Ishikawa (cell line): ENCODE results near the gene NEURL4.

Source experiments
- CEBPB ChIP-seq: IDR thresholded peaks from 2 replicates; pipeline ENCODE4 v1.6.1; 2012
- CREB1 ChIP-seq: IDR thresholded peaks from 2 replicates; pipeline ENCODE4 v1.6.1; 2012; ENCODE audit warnings: low read depth
- EGR1 ChIP-seq: IDR thresholded peaks from 2 replicates; pipeline ENCODE4 v1.6.1; 2012
- EP300 ChIP-seq: IDR thresholded peaks from 2 replicates; pipeline ENCODE4 v1.6.1; 2012; ENCODE audit warnings: borderline replicate concordance
- FOXM1 ChIP-seq: IDR thresholded peaks from 2 replicates; pipeline ENCODE4 v1.6.1; 2012; ENCODE audit warnings: low read depth, borderline replicate concordance
- MAX ChIP-seq: IDR thresholded peaks from 2 replicates; pipeline ENCODE4 v1.6.1; 2012
- NFIC ChIP-seq: IDR thresholded peaks from 2 replicates; pipeline ENCODE4 v1.6.1; 2012
- RAD21 ChIP-seq: IDR thresholded peaks from 2 replicates; pipeline ENCODE4 v1.6.1; 2012; ENCODE audit warnings: low read depth
- REST ChIP-seq: IDR thresholded peaks from 2 replicates; pipeline ENCODE4 v1.6.1; 2012; ENCODE audit warnings: low read depth, mild to moderate bottlenecking
- TAF1 ChIP-seq: IDR thresholded peaks from 2 replicates; pipeline ENCODE4 v1.6.1; 2012; ENCODE audit warnings: low read depth, mild to moderate bottlenecking
- TCF12 ChIP-seq: IDR thresholded peaks from 2 replicates; pipeline ENCODE4 v1.6.1; 2012; ENCODE audit warnings: low read depth
- TEAD4 ChIP-seq: IDR thresholded peaks from 2 replicates; pipeline ENCODE4 v1.6.1; 2012
- USF1 ChIP-seq: IDR thresholded peaks from 2 replicates; pipeline ENCODE4 v1.6.1; 2012
- YY1 ChIP-seq: IDR thresholded peaks from 2 replicates; pipeline ENCODE4 v1.6.1; 2012; ENCODE audit warnings: low read depth
- ZBTB7A ChIP-seq: IDR thresholded peaks from 2 replicates; pipeline ENCODE4 v1.6.1; 2012; ENCODE audit warnings: low read depth

The NEURL4 gene

GRCh38 chr17:7295230-7296180 is 33.6 kb downstream of the NEURL4 start:
- no peak for TF ChIP-seq TAF1
- TF ChIP-seq YY1, result no peak
- TF ChIP-seq RAD21, result no peak
- TF ChIP-seq EGR1, result no peak

GRCh38 chr17:7294614-7295153 is 34.5 kb downstream of the NEURL4 start, which contains the start of gene YBX2:
Gene YBX2, minus strand, starts transcription at chr17:7294639. Its CDS starts 139 bp downstream, at chr17:7294500.
- TF ChIP-seq FOXM1 (no peak), ZBTB7A (no peak), USF1 (peak; percentile 90), MAX (peak; percentile 88)

- TF ChIP-seq ZBTB7A (no peak), REST (no peak), MAX (no peak), NFIC (no peak), TAF1 (no peak), CEBPB (no peak), EP300 (no peak), TCF12 (no peak), TEAD4 (no peak), YY1 (no peak), FOXM1 (no peak), CREB1 (no peak), RAD21 (no peak), USF1 (no peak), EGR1 (no peak)
Observed at GRCh38 chr17:7293816-7294613, 35.1 kb downstream of the NEURL4 start.

- TF ChIP-seq EGR1 (no peak), NFIC (no peak), MAX (no peak), TCF12 (no peak), REST (no peak), ZBTB7A (no peak), TEAD4 (no peak), FOXM1 (no peak), YY1 (no peak), TAF1 (no peak), CREB1 (no peak), CEBPB (no peak), USF1 (no peak), EP300 (no peak)
Observed at GRCh38 chr17:7293159-7293558, 36.0 kb downstream of the NEURL4 start.

GRCh38 chr17:7292729-7293128 is 36.4 kb downstream of the NEURL4 start:
- TF ChIP-seq RAD21 (no peak), FOXM1 (no peak), TCF12 (no peak), CREB1 (no peak), TAF1 (no peak), ZBTB7A (no peak), TEAD4 (no peak), YY1 (no peak), USF1 (no peak), MAX (no peak), NFIC (no peak), REST (no peak), EGR1 (no peak), CEBPB (no peak), EP300 (no peak)
